Activated effector memory CD4-positive, alpha-beta T cell treated with Interleukin-2 at 50 U/mL for 16 hours (primary cell): ENCODE results near the gene SEC14L6.
"Not testable (repeated sequence)": the region's sequence is repeated elsewhere in the genome, so short reads cannot be mapped to it uniquely, and the experiment has no call there.

Experiments used
- DNase-seq: peaks from one replicate; pipeline ENCODE4 v3.0.0-alpha.2; 2020

Gene SEC14L6

GRCh38 chr22:30565341-30565740 is 18.8 kb upstream of the SEC14L6 start:
- DNase-seq, result no peak

- DNase-seq, result no peak
These were observed 18.2 kb upstream of the SEC14L6 start for GRCh38 chr22:30564761-30565119.

GRCh38 chr22:30564045-30564760 is 17.7 kb upstream of the SEC14L6 start:
- no peak for DNase-seq

GRCh38 chr22:30562366-30562765 is 15.8 kb upstream of the SEC14L6 start:
- no peak for DNase-seq

GRCh38 chr22:30561402-30562189 is 15.1 kb upstream of the SEC14L6 start:
- DNase-seq, result no peak

- not testable (repeated sequence) for DNase-seq
These were observed 14.2 kb upstream of the SEC14L6 start for GRCh38 chr22:30560643-30561202.

- no peak for DNase-seq
These were observed 13.3 kb upstream of the SEC14L6 start for GRCh38 chr22:30559889-30560288.

- no peak for DNase-seq
These were observed 10.7 kb upstream of the SEC14L6 start for GRCh38 chr22:30557243-30557642.

- no peak for DNase-seq
These were observed 9.8 kb upstream of the SEC14L6 start for GRCh38 chr22:30556388-30556787.

- DNase-seq, result no peak
These were observed 9.0 kb upstream of the SEC14L6 start for GRCh38 chr22:30555282-30556210.

- DNase-seq, result no peak
These were observed 7.4 kb upstream of the SEC14L6 start for GRCh38 chr22:30553971-30554370.

GRCh38 chr22:30552719-30553118 is 6.2 kb upstream of the SEC14L6 start:
- no peak for DNase-seq

- DNase-seq, result not testable (repeated sequence)
These were observed 5.3 kb upstream of the SEC14L6 start for GRCh38 chr22:30551813-30552212.

GRCh38 chr22:30547188-30547587 is 647 bp upstream of the SEC14L6 start:
- no peak for DNase-seq

GRCh38 chr22:30542811-30543188 is 3.7 kb downstream of the SEC14L6 start:
- DNase-seq, result no peak

GRCh38 chr22:30541961-30542810 is 4.4 kb downstream of the SEC14L6 start:
- no peak for DNase-seq

- not testable (repeated sequence) for DNase-seq
These were observed 5.0 kb downstream of the SEC14L6 start for GRCh38 chr22:30541511-30541910.

GRCh38 chr22:30539368-30539767 is 7.2 kb downstream of the SEC14L6 start:
- no peak for DNase-seq

- DNase-seq, result no peak
These were observed 8.3 kb downstream of the SEC14L6 start for GRCh38 chr22:30538280-30538679.

- DNase-seq, result no peak
These were observed 9.3 kb downstream of the SEC14L6 start for GRCh38 chr22:30537083-30537731.

GRCh38 chr22:30535182-30535581 is 11.4 kb downstream of the SEC14L6 start:
- no peak for DNase-seq
